Renal cortical epithelial cell (primary cell): ENCODE measurements around the gene PSMC6. TPM values are rescaled to one million over a fixed set of nuclear protein-coding genes. Genes with fewer than 3 reads are reported as not detected.
A peak's percentile ranks its signal among the peaks of the same experiment; 100 is the strongest.
"Not testable (repeated sequence)": the region's sequence is repeated elsewhere in the genome, so short reads cannot be mapped to it uniquely, and the experiment has no call there.

ENCODE experiments used
- DNase-seq: peaks from one replicate; pipeline ENCODE4 v3.0.0-alpha.2; 2011; ENCODE audit warnings: low read depth
- total RNA-seq: library from RNA; depleted of rRNA; stranded (reverse); fragments of >200 nt; gene quantifications from 2 replicates; pipeline ENCODE4 v1.2.3, GENCODE V29; 2014

PSMC6 gene
- total RNA-seq, 1 donor from 2014 or later = 145 TPM

DNA sequence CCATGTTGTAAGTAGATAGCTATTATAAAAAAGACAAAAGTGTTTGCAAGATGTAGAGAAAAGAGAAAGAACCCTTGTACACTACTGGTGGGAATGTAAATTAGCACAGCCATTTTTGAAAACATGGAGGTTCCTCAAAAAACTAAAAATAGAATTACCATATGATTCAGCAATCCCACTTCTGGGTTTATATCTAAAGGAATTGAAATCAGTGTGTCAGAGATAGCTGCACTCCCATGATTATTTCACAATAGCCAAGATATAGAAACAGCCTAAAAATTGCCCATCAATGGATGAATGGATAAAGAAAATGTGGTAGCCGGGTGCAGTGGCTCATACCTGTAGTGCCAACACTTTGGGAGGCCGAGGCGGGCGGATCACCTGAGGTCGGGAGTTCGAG, 9.2 kb downstream of the PSMC6 start:
- DNase-seq = no peak

DNA sequence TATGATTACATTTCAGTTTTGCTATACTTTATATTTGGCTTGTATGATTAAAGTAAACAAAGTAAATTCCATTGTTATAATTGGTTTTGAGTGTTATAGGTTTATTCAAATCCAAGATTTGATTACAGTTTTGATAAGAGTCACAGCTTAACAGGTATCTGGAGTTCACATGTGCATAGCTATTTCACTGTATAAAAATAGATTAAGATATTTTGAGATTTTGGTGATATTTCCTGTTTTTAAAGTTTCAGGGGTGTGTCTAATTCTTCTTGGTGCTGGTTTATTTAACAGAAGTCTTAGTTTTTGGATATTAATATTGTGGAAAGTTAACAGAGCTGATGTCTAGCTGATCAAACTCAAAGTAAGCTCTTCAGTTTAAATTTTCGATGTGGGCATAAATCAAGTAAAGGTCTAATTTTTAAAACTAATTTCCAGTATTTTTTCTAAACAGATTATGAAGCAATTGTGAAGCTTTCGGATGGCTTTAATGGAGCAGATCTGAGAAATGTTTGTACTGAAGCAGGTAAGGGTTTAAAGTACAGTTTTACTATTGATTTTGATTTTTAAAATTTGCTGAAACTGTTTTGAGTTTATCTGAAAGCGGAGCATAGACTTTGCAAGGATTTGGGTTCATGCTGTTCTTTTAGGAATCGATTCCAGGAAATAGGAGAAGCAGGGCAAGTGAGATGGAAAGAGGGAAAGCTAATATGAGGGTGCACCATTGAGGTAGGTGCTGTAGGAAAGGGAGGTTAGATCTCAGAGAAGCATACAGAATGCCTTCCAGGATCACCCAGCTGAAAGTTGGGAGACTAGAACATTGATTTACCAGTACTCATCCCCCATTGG, 16.7 kb downstream of the PSMC6 start:
- no peak for DNase-seq

DNA sequence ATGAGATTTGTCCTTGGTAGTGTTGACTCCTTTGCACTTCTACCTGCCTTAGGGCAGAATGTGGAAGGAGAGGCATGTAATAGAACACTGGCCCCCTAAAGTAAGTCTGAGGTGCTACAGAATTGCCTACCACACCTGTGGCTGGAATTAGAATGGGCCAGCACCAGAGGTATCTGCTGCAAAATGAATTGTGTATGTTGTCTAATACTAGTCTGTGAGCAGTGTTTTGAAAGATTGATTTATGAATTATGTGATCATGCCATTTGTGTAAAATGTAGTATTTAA, 17.3 kb downstream of the PSMC6 start:
- no peak for DNase-seq

- DNase-seq = not testable (repeated sequence)
Observed at GRCh38 chr14:52727509-52727908, 20.5 kb downstream of the PSMC6 start.

GRCh38 chr14:52729035-52729434, 22.0 kb downstream of the PSMC6 start:
- not testable (repeated sequence) for DNase-seq

- DNase-seq = no peak
Observed at GRCh38 chr14:52729585-52729924, 22.6 kb downstream of the PSMC6 start.

DNA sequence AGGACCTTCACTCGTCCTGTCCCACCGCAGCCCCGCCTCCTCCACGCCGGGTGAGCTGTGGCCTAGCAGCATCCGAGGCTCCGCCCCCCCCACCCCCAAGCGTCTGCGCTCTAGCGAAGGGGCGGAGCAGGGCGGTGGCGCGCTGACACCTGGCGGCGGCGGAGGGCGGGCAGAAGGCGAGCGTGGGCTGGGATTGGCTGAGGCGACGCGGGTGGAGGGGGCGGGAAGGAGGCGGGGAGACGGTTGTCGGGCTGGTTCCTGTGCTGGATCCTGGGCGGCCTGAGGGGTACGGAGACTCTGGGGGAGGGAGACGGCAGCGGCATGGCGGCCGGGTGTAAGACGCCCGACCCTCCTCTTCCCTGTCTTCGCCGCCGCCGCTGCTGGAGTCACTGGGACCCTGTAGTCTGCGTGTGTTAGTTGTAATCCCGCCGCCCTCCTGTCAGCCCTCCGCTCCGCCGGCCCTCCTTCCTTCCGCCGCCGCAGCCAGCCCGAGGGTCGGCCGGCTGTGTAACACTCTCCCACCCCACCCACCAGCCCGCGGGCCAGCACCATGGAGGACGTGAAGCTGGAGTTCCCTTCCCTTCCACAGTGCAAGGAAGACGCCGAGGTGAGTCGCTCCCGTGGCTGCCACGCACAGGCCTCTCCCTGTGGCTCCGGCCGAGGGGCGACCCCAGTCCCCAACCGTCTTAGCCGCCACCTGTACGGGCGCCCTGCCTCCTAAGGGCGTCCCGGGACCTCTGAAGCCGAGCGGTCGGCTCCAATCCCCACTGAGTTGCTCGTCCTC, 23.1 kb downstream of the PSMC6 start, which contains the start of gene STYX:
Gene STYX (plus strand): TSS at position 242 of the 784 bp plus-strand sequence. CDS start 309 bp downstream, at position 551.
- DNase-seq = peak; percentile 90

DNA sequence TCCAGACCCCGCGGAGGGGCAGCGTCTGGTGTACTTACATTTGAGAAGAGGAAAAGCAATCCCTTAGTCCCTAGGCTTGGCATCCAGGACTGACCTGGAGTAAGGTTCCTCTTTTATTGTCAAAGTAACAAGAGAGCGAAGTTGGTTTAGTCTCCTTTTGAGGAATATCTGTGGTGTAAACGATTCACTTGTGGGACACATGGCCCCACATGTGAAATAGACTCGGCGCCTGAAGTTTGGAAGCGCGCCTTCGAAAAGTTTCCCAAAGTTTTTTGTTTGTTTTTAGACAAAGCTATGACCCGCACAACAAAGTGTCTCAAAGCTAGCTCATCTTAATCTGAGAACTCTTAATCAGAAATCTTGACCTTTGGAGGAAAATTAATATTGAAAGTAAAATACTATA, 23.7 kb downstream of the PSMC6 start:
- peak; percentile 14 for DNase-seq

GRCh38 chr14:52733824-52734223, 26.8 kb downstream of the PSMC6 start:
- no peak for DNase-seq

DNA sequence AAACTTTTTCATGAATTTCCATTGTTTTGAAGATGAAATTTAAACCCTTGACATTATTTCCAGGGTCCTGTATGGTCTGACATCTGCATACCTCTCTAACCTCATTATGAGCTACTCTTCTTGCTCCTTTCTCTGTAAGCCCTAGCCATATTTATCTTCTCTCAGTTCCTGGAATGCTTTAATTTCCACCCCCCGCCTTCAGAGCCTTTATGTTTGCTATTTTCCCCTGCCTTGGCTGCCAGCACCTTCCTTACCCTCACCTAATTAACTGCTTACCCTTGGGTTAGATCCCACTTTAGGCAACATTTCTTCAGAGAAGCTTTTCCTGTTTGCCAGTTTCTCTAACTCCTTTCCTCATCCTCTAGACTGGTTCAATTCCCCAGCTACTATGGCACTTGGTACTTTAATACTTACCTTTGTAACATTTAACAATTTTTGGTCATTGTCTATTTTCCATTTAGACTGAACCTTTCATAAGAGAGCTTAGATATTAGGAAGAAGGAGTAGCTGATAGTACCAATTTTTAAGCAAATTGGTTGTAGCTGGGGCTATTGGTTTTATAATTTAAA, 29.0 kb downstream of the PSMC6 start:
- DNase-seq = no peak

GRCh38 chr14:52738409-52738808, 31.4 kb downstream of the PSMC6 start:
- no peak for DNase-seq

DNA sequence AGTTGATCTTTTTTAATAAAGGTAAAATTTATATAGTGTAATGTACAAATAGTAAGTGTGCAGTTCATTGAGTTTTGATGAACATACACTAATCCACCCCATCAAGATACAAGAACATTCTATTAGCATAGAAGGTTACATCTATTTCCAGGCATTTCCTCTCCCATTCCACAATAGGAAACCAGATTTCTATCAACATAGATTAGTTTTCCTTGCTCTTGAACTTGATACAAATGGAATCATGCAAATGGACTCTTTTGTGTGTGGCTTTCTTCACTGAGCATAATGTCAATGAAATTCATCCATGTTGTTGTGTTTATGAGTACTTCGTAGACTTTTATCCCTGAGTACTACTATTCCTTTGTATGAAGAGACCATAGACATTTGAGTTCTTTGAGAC, 33.8 kb downstream of the PSMC6 start:
- DNase-seq = no peak

DNA sequence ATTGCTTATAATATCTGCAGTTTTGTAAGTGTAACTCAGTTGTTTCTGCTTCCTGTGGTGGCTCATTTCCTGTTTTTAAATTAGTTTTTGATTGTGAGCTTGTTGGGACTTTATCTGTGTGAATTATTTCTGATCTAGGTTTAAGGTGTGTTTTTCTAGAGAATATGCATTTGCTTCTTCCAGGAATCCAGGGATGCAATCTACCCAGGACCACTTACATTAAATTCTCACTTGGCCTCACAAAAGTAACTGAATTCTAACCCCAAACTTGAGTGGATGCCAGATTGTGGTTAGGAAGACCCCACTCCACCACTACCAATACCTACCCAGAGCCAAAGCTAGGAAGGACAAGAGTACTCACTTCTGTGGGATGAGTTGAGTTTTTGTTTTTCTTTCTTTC, 34.9 kb downstream of the PSMC6 start:
- DNase-seq = no peak

DNA sequence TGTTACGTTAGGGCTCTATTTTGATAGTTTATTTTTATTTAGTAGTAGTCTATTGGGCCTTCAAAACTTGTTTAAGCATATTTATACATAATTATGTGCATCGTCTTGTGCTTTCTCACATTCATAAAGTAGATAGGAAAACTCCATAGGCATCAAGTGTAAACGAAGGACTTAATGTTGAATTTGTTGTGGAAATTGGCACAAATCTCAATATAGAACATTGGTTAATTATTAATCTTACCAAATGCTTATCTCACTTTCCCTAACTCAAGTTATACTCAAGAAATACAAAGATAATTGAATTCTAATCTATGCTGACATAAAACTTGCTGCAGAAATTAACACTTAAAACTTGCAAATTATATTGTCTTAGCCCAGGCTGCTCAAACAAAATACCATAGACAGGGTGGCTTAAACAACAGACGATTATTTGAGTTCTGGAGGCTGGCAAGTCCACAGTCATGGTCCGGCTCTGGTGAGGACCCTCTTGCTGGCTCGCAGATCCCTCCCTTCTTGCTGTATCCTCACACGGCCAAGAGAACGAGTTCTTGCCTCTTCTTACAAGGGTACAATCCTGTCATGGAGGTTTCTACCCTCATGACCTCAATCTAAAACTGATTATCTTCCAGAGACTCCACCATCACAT, 41.8 kb downstream of the PSMC6 start:
- DNase-seq = no peak

DNA sequence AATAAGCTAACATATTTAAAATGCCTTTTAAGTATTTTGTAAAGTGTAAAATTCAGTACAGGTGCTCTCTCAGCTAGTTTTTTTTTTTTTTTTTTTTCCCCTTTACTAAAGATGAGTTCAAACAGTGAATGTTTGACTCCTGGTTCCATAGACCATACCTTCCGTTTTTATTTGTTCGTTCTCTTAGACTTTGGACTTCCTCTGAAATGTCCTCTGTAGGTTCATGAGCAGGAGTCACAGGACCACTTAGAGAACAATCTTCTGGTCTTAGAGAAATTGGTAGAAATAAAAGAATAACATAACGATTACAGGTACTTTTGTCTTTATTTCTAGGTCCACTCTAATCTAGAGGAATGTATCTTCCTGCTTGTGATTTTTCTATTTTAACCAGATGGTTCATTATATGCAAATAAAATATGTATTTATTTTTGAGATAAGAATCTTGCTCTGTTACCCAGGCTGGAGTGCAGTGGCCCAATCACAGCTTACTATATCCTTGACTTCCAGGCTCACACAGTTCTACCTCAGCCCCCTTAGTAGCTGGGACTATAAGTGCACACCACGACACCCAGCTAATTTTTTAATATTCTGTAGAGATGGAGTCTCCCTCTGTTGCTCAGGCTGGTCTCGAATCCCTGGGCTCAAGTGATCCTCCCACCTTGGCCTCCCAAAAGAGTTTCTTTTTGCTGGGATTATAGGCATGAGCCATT, 48.8 kb downstream of the PSMC6 start:
- DNase-seq = no peak

DNA sequence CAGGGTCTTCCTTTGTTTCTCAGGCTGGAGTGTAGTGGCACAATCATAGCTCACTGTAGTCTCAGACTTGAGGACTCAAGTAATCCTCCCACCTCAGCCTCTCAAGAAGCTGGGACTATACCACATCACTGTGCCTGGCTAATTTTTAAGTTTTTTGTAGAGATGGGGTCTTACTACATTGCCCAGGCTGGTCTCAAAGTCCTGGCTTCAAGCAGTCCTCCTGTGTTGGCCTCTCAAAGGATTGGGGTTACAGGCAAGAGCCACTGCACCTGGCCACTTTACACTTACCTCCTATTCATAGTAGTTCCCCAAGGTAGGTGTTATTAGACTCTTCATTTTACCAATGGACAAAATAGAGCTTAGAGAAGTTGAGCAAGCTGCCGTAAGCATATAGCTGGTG, 52.1 kb downstream of the PSMC6 start:
- no peak for DNase-seq

GRCh38 chr14:52762923-52763322, 55.9 kb downstream of the PSMC6 start:
- DNase-seq = not testable (repeated sequence)

DNA sequence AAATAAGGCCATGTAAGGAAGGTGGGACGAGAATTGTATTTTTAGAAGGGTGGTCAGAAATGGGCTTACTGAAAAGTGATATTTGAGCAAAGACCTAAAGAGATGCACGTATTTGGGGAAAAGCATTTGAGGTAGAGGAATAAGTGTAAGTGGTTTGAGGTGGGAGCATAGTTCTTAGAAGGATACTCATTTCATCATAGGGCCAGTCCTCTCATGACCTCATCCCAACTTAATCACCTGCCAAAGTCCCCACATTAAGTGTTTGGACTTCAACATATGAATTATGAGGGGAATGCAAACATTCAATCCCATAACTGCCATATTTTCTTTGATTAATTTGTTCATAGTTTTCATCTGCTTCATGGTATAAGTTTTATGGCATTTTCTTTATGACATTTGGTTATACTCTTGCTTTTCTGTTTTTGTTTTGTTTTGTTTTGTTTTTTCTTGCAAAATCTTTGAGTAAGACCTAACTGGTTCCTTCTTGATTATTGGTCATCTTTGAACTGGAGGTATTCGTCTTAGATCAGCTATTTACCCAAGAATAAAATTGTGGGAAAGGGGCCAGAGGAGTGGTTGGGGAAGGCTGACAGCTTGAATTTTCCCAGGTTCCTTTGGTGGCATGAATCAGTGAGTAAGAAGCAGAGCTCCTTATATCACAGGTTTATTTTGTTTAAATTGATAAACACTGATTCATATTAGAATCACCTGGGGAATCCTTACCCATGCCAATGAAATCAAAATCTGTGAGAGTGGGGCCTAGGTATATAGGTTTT, 60.2 kb downstream of the PSMC6 start:
- DNase-seq = no peak

GRCh38 chr14:52769887-52770286, 62.9 kb downstream of the PSMC6 start:
- DNase-seq = no peak

GRCh38 chr14:52776816-52777215, 69.8 kb downstream of the PSMC6 start:
- no peak for DNase-seq
